Measurements from ENCODE around the gene MGAT4B.

MGAT4B gene

DNA sequence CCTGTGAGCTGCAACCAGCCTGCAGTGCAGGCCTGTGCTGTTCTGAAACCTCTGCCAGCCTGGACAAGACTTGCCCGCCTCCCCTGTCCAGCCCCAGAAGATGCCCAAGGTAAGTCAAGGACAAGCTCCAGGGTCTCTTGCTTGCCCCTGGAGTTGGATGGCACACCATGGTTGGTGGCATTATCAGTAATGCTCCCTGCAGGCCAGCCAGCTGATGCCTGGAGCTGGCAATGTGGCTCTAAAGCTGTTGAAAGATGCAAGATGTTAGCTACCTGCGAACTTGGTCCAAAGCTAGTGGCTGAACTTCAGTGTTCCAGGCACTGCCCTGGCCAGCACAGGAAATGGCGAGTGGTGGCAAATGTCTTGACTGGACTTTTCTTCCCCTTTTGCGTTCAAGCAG is 26.8 kb downstream of the MGAT4B start:
- Histone ChIP-seq H3K27ac (no peak overlapping the region), H3K4me3 (no peak overlapping the region)

DNA sequence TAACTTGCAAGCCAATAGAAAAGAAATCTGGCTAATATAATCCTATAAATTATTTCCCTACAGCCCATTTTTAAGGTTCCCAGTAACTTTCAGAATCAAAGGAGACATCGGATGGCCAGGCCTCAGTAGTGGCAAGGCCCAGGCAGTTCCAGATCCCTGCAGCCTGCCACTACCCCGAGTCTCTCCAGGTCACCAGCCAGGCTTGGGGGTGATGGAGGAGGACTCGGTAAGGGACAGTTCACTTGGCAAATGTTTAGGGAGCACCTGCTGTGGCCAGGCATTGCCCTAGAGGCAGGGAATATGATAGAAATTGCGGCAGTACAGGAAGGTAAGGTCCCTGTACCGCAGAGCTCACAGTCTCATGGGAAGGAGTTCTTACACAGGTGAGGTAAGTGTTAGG is 28.1 kb downstream of the MGAT4B start:
- Histone ChIP-seq H3K27ac (no peak overlapping the region), H3K4me3 (no peak overlapping the region)

GRCh38 chr5:179777909-179778308 is 28.8 kb downstream of the MGAT4B start:
- no peak overlapping the region for H3K4me3 ChIP-seq
- H3K27ac ChIP-seq, result no peak overlapping the region

DNA sequence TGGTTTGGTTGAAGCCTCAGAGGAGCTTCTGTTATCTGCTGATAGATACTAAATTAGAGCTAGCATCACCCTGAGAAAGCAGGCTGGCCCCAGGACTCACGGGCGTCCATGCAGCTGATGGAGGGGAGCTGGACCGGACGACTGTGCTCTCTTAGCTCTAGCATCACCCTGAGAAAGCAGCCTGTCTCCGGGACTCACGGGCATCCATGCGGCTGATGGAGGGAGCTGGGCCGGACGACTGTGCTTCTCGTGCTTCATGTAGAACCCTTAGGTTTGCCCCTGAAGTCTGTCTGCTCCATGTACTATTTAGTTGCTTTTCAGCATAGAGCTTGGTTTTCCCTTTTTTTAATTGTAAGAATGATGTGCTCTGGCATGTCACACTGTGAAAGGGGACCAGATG is 29.2 kb downstream of the MGAT4B start:
- no peak overlapping the region for H3K4me3 ChIP-seq
- no peak overlapping the region for H3K27ac ChIP-seq

- Histone ChIP-seq H3K27ac (no peak overlapping the region), H3K4me3 (no peak overlapping the region)
These were observed 30.2 kb downstream of the MGAT4B start for GRCh38 chr5:179776411-179776938.

GRCh38 chr5:179774442-179774841 is 32.2 kb downstream of the MGAT4B start:
- Histone ChIP-seq H3K27ac (no peak overlapping the region), H3K4me3 (no peak overlapping the region)

- no peak overlapping the region for H3K4me3 ChIP-seq
- H3K27ac ChIP-seq, result no peak overlapping the region
These were observed 33.0 kb downstream of the MGAT4B start for GRCh38 chr5:179773686-179774040.

DNA sequence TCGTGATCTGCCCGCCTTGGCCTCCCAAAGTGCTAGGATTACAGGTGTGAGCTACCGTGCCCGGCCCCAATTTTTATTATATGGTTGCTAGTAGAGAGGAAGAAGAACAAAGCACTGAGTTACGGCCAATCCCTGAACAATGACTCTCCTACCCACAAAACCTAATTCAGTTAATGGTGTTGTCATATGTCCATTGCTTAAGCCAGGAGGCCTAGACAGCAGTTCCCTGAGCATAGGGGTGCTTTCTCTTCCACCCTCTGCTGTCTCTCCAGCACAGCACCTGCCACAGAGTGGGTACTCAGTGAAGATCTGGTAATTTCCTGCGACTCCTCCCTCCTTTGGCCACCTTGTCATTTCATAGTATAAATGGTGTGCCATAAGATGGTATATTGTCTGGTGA is 34.3 kb downstream of the MGAT4B start:
- H3K27ac ChIP-seq, result no peak overlapping the region
- no peak overlapping the region for H3K4me3 ChIP-seq

GRCh38 chr5:179771311-179771895 is 35.3 kb downstream of the MGAT4B start:
- H3K27ac ChIP-seq, result no peak overlapping the region
- H3K4me3 ChIP-seq, result no peak overlapping the region

DNA sequence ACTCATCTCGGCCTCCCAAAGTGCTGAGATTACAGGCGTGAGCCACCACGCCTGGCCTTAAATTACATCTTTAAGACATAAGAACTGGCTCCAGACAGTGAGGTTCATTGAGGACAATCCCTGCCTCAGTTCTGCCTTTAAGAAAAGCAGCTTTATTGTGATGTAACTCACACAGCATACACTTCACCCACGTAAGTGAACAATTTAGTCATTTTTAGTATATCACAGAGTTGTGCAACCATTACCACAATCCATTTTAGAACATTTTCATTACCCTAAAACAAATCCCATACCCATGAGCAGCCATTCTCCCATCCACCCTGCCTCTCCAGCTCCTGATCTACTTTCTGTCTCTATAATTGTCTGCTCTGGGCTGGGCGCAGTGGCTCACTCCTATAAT is 36.9 kb downstream of the MGAT4B start:
- Histone ChIP-seq H3K4me3 (no peak overlapping the region), H3K27ac (no peak overlapping the region)

DNA sequence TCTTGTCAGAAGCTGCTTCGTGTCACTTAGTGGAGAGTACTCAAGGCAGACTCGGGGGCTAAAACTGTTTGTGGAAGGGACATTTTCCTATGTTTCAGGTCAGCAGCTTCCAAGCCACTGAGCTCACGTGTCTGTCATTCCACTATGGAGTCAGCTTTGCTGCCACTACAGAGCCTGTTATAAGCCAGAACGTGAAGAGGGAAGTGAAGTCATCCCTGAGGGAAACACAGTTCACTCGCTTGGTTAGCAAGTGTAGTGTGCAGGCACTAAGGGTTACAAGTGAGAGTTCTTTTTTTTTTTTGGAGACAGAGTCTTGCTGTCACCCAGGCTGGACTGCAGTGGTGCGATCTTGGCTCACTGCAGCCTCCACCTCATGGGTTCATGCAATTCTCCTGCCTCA is 37.4 kb downstream of the MGAT4B start:
- H3K27ac ChIP-seq, result no peak overlapping the region

GRCh38 chr5:179768326-179769085 is 38.2 kb downstream of the MGAT4B start:
- Histone ChIP-seq H3K27ac (no peak overlapping the region), H3K4me3 (no peak overlapping the region)

More for the DNA sequence above, 37.4 kb downstream of the MGAT4B start:
- no peak overlapping the region for H3K4me3 ChIP-seq

GRCh38 chr5:179767496-179768100 is 39.1 kb downstream of the MGAT4B start:
- Histone ChIP-seq H3K4me3 (no peak overlapping the region), H3K27ac (peak overlapping the region in 1 of 21 experiments; percentile 17)

DNA sequence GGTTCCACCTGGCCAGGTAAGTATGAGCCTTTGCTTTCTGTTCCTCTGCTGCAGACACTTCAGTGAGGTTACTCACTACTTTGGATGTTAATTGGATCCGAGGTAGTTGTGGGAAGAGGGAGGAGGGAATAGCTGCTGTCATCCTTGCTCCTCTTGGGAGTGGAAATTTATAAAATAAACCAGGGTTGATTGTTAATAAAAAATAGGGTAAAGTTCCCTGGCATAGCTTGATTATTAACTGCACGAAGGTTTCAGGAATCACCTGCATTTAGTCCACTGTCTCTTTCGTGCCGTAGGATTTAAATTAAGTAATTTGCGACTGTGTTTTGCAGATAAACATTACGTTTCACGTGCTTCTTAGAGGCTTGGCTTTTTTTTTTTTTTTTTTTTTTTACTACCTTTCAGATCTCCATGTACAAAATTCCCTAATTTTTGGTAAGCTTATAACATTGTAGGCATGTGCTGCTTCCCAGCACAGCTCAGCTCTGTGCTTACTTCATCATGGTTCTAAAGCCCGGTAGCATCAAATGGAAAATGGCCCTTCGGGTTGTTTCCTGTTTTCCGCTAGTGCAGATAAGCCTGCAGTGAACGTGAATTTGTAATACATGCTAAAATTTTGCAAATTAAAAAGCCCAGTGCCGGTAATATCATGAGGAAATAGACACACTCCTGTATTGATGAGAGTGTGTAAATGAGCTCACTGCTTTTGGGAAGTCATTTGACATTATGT is 39.8 kb downstream of the MGAT4B start:
- no peak overlapping the region for H3K4me3 ChIP-seq

DNA sequence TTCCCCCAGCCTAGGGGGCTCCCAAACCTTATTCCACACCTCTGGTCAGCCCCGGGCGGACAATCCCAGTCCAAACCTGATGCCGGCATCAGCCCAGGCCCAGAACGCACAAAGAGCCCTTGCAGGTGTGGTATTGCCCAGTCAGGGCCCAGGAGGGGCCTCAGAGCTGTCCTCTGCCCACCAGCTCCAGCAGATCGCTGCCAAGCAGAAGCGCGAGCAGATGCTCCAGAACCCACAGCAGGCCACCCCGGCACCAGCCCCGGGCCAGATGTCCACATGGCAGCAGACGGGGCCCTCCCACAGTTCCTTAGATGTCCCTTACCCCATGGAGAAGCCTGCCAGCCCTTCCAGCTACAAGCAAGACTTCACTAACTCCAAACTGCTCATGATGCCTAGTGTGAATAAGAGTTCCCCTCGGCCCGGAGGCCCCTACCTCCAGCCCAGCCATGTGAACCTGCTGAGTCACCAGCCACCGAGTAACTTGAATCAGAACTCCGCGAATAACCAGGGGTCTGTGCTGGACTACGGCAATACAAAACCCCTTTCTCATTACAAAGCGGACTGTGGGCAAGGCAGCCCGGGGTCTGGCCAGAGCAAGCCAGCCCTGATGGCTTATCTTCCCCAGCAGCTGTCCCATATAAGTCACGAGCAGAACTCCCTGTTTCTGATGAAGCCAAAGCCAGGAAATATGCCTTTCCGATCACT is 40.5 kb downstream of the MGAT4B start:
- Histone ChIP-seq H3K4me3 (no peak overlapping the region), H3K27ac (peak overlapping the region in 17 of 21 experiments; percentile 13 to 72 (median 41))

More for the DNA sequence above, 39.8 kb downstream of the MGAT4B start:
- H3K27ac ChIP-seq, result peak overlapping the region in 9 of 21 experiments; percentile 13 to 63 (median 43)

GRCh38 chr5:179765400-179765799 is 41.3 kb downstream of the MGAT4B start:
- H3K4me3 ChIP-seq, result no peak overlapping the region
- peak overlapping the region in 15 of 21 experiments; percentile 13 to 72 (median 41) for H3K27ac ChIP-seq

GRCh38 chr5:179764056-179764455 is 42.6 kb downstream of the MGAT4B start:
- Histone ChIP-seq H3K27ac (peak overlapping the region in 7 of 21 experiments; percentile 9 to 54 (median 37)), H3K4me3 (no peak overlapping the region)

GRCh38 chr5:179763215-179763945 is 43.3 kb downstream of the MGAT4B start:
- H3K4me3 ChIP-seq, result no peak overlapping the region

GRCh38 chr5:179762781-179763176 is 43.9 kb downstream of the MGAT4B start:
- Histone ChIP-seq H3K27ac (peak overlapping the region in 12 of 21 experiments; percentile 1 to 70 (median 44)), H3K4me3 (no peak overlapping the region)

More at GRCh38 chr5:179763215-179763945, 43.3 kb downstream of the MGAT4B start:
- peak overlapping the region in 12 of 21 experiments; percentile 9 to 66 (median 38) for H3K27ac ChIP-seq
